Activated T-helper 1 cell treated with Interleukin-2 at 50 U/mL for 16 hours (primary cell): ENCODE results near the gene HRAS.

Experiments
- DNase-seq: peaks from one replicate; pipeline ENCODE4 v3.0.0-alpha.2; 2020; ENCODE audit warnings: low read depth

Gene HRAS

DNA sequence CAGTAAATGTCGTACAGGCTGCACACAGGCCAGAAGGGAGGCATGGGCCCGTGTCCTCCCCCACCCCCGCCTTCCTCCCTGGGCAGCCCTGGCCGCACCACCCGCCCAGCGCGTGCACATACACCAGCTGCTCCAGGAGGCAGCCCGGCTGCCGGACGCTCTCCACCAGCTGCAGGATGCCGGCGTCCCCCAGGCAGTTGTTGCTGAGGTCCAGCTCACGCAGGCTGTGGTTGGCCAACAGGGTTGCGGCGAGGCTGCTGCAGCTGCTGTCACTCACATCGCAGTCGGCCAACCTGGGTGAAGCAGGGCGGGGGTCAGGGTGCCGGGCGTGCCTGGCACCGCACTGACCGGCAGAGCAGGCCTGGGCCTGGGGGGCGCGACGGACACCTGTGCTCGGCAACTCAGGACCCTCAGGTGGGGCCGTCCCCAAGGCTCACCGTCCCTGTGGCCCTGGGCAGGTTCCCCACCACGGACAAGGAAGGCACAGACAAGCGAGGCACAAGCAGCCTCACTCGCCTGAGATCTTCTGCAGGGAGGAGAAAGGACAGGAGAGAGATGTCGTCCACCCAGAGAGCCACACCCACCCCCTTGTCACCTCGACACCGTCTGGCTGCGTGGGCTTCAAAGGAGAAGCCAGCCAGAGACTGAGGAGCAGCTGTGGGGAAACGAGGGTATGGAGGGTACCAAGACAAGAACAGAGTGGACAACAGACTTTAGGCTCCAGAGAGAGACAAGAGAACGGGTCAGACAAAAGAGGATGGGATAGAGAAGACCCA is 40.4 kb downstream of the HRAS start:
- no peak for DNase-seq

DNA sequence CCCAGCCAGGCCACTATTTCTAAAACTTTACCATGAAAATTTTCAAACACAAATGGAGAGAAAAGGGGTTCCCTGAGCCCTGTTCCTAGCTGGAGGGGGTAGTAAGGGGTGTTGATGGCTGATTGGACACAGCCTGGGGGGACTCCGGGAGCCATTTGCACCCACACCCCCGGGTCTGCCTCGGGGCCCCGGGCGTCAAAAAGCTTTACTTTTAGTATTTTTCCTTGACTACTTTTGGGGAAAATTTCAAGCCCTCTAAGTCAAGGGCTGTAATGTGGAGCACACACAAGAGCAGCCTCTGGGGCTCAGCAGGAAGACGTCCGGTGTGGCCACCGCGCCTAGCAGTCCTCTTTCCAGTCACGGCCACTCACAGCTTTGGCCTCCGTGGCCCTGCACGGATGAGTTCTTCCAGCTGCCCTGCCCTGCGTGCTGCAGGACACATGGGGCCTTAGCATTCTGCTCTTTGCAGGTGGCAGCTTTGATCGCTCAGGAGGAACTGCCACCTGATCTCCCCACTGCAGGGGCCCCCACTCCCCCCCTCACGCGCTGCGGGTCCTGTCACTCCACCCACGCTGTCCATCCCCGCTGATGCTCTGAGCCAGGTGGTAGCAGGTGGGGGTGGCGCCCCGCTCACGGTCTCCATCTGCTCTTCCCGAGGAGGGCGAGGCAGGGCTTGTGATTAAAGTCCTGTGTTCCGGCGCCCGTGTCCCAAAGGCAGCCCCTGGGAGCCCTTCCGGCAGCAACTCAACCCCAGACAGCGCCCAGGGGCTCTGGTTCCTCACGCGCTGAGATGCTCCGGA is 42.7 kb downstream of the HRAS start:
- DNase-seq: no peak

DNA sequence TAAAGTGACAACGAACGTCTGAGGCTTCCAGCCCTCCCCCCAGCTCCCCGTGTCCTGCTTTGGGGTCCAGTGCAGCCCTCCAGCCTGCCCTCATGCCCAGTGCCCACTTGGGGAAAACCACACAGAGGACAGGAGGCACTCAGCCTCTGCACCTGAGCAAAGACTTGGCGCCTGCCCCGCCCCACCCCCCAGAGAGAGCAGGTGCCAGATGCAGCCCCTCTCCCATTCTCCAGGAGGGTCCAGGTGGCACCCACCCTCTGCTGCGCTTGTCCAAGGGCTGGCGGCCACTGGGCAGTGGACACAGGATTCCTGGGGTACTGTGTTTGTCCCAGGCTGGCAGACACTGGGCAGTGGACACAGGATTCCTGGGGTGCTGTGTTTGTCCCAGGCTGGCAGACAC is 44.0 kb downstream of the HRAS start:
- no peak for DNase-seq

DNA sequence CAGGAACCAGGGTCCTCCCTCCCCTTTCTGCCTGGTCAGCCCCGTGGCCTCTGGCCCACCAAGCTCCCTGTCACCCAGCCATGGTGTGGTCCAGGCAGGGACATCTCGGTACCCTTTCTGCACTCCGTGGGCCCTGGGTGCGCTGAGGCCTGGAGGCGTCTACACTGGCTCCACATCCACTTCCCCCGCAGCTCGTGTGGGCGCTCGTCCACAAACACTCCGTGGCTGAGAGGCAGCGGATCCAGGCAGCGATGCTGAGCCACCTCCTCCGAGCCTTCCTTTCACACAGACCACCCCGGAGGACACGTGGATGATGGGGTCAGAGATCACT is 44.5 kb downstream of the HRAS start:
- DNase-seq: no peak

DNA sequence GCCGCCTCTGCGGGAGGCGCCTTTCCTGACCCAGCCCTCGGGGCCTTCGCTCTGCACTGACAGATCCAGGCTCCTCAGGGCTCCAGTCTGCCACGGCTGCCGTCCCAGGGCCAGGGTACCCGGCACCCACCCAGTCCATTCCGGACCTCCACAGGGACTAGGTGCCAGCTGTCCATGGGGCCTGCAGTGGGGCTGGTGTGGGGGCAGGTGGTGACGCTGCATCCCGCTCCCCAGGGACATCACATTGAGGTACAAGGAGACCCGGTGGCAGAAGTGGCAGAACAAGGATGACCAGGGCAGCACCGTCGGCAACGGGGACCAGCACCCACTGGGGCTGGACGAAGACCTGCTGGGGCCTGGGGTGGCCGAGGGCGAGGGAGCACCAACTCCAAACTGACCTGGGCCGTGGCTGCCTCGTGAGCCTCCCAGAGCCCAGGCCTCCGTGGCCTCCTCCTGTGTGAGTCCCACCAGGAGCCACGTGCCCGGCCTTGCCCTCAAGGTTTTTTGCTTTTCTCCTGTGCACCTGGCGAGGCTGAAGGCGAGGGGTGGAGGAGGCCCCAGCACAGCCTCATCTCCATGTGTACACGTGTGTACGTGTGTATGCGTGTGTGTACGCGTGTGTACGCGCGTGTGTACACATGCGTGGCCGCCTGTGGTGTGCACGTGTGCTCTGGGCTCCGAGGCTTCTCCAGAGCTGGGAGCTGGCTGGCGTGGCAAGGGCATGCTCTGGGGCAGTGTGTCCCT is 45.0 kb downstream of the HRAS start:
- no peak for DNase-seq

DNA sequence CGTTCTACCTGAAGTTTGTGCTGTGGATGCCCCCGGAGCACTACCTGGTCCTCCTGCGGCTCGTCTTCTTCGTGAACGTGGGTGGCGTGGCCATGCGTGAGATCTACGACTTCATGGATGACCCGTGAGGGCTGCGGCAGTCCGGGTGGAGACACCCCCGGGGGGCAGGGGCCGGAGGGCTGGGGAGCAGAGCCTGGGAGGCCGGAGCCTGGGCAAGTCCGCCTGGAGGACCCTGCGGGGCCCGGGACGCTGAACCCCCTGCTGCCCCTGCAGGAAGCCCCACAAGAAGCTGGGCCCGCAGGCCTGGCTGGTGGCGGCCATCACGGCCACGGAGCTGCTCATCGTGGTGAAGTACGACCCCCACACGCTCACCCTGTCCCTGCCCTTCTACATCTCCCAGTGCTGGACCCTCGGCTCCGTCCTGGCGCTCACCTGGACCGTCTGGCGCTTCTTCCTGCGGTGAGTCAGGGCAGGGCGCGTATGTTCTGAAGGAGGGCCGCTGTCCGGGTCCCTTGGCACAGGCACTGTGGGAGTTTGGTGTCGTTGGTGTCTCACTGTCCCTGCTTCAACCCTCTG is 45.7 kb downstream of the HRAS start:
- DNase-seq: no peak

DNA sequence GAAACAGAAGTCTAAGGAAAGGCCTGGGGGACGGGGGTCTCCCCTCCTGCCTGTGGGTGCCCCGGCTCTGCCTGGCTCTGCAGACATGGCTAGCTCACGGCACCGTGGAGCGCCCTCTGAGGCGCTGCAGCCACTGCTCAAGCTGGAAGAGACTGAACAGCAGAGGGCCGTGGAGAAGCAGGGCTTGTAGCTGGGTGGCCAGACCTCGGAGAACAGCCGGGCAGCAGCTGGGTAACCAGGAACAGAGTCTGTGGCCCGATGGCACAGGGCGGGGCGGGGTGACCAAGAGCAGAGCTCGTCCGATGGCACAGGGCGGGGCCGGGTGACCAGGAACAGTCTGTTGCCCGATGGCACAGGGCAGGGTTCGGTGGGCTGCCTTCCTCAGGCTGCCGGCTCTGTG is 46.4 kb downstream of the HRAS start:
- no peak for DNase-seq

DNA sequence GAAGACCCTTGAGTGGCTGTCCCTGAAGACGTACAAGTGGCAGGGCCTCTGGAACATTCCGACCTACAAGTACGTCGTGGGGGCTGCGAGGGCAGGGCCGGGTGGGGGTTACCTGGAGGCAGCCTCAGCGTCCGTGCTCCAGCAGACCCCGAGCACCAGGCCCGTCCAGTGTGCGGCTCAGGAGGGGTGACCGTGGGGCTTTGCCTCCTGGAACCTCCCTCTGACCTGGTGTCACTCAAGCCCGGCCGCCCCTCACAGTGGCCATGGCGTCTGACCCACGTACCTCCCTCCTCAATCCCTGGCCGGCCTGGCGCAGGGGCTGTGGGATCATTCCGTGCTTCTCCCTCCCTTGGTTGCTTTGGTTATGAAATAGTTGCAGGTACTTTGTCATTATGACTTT is 46.8 kb downstream of the HRAS start:
- no peak for DNase-seq

DNA sequence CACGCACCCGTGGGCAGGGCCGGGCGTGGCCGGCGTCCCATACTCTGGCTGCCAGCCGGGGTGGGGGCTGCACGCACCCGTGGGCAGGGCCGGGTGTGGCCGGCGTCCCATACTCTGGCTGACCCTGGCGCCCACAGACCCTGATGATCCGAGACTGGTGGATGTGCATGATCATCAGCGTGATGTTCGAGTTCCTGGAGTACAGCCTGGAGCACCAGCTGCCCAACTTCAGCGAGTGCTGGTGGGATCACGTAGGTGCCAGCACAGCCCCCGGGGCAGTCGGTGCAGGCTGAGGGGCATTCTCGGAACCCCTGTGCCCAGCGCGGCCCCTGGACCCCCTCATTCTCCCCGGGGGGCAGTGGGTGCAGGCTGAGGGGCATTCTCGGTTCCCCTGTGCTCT is 47.3 kb downstream of the HRAS start:
- no peak for DNase-seq

DNA sequence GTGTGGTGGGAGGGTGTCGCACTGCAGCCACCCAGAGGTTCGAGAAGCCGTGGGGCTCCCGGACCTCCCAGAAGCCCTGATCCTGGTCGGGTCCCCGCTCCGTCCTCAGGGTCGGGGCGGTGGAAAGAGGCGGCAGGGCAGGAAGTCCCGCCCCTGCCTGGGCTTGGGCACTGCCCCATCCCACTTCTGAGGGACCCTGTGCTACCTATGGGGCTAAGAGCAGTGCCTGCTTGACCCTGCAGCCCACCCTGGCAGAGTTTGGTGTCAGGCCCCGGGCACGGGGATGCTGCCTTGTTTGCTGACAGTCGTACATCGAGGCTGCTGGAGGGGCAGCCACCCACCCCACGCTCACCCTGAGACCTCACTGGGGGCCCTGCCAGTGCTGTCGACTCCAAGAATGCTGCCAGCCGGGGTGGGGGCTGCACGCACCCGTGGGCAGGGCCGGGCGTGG is 47.8 kb downstream of the HRAS start:
- no peak for DNase-seq

DNA sequence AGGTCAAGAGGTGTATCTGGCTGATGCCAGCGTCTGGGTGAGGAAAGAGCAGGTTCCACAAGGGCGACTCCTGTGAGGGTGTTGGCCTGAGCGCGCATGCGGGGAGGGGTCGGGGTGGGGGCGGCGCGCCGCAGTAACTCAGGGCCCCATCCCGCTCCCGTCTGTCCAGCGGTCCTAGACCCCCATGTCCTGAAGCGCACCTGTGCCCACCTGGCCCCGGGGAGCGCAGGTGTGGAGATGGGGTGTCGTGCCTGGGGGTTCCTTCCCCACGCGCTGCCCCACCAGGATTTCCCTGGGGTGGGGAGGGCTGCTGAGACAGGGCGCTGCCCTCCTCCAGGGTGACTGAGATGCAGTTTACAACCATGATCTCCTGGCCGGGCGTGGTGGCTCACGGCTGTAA is 49.2 kb downstream of the HRAS start:
- DNase-seq: no peak

DNA sequence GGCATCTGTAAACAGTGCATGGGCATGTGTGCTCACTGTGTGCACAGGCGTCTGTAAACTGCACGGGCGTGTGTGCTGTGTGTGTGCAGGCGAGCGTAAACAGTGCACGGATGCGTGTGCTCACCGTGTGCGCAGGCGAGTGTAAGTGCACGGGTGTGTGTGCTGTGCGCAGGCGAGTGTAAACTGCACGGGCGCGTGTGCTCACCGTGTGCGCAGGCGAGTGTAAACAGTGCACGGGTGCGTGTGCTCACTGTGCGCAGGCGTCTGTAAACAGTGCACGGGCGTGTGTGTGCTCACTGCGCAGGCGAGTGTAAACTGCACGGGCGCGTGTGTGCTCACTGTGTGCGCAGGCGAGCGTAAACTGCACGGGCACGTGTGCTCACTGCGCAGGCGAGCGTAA is 50.8 kb downstream of the HRAS start:
- no peak for DNase-seq
